Activated CD4-positive, alpha-beta T cell treated with anti-CD3 and anti-CD28 coated beads, Interleukin-2, Interleukin-4, amounts not matched to agents 100 ng/mL and 50 ng/mL, durations not matched to agents 16 hours and 8 hours (primary cell): ENCODE results near the gene SLC26A5.
"Not testable (repeated sequence)": the region's sequence is repeated elsewhere in the genome, so short reads cannot be mapped to it uniquely, and the experiment has no call there.

ENCODE experiments used
- DNase-seq: peaks from one replicate; pipeline ENCODE4 v3.0.0-alpha.2; 2020; ENCODE audit warnings: low spot score

The SLC26A5 gene

GRCh38 chr7:103446049-103446520 is at the start of gene SLC26A5:
Gene SLC26A5, minus strand, starts transcription at chr7:103446207. Its CDS starts 24,693 bp downstream, at chr7:103421514.
- no peak for DNase-seq

DNA sequence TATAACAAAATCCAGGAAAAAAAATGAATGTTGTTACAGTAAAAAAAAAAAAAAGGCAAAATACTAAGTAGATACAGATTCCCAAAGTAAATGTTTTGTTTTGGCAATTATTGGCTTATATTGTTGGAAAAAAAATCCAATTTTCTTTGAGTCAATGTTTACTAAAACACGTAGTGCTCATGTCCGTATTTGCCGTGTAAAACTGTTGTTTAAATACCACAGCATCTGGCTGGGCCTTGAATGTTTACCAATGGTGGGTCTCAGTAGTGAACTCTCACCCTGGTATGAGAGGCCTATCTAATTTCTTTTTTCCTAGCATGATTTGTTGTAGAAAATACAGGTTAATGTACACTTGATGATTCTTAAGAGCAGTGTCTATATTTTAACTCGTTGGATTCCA is 41.4 kb upstream of the SLC26A5 start:
- DNase-seq = no peak

GRCh38 chr7:103486873-103487272 is 40.9 kb upstream of the SLC26A5 start:
- DNase-seq = not testable (repeated sequence)

GRCh38 chr7:103480771-103481170 is 34.8 kb upstream of the SLC26A5 start:
- DNase-seq = no peak

DNA sequence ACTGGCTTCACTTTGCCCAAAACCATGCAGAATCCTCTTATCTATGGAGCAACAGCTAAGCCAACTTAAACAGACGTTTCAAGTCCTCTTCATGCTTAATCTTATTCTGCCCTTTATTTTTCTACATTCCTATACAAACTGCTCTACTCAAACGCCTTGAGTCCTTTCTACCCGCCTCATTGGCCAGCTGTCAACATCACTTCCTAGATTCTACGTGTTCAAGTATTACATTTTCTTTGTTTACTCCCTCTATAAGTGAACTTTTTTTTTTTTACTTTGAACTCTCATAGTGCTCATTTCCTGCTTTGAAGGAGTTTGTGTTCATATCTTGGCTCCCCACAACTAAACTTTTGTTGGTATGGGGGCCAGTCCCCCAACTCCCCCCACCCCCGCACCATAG is 28.9 kb upstream of the SLC26A5 start:
- DNase-seq = no peak

DNA sequence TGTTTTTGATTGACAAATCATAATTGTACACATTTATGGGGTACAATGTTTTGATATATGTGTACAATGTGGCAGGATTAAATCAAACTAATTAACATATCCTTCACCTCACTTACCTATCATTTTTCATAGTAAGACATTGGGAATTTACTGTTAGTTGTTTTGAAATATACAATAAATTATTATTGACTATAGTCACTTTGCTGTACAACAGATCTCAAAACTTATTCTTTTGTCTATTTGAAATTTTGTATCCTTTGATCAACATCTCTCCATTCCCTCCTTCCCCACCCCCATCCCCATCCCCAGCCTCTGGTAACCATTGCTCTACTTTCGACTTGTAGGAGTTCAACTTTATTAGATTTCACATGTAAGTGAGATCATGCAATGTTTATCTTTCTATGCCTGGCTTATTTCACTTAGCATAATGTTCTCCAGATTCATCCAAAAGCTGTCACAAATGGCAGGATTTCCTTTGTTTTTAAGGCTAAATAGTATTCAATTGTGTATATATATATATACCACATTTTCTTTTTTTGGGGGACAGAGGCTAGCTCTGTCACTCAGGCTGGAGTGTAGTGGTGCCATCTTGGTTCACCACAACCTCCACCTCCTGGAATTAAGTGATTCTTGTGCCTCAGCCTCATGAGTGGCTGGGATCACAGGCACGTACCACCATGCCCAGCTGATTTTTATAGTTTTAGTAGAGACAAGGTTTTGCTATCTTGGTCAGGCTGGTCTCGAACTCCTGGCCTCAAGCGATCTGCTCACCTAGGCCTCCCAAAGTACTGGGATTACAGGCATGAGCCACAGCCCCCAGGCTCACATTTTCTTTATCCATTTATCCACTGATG is 23.3 kb upstream of the SLC26A5 start:
- DNase-seq = no peak

DNA sequence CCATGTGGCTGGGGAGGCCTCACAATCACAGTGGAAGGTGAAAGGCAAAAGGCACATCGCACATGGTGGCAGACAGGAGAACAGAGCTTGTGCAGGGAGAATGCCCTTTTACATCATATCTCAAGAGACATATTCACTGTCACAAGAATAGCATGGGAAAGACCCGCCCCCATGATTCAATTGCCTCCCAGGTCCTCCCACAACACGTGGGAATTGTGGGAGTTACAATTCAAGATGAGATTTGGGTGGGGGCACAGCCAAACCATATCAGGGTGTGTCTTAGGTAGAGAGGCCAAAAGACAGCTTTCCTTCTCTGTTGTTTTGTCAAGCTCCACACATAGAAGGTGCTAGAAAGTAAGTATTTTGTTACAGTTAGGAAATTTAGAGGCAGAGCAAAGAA is 20.8 kb upstream of the SLC26A5 start:
- no peak for DNase-seq

- DNase-seq = no peak
These were observed 16.4 kb upstream of the SLC26A5 start for GRCh38 chr7:103462358-103462757.

DNA sequence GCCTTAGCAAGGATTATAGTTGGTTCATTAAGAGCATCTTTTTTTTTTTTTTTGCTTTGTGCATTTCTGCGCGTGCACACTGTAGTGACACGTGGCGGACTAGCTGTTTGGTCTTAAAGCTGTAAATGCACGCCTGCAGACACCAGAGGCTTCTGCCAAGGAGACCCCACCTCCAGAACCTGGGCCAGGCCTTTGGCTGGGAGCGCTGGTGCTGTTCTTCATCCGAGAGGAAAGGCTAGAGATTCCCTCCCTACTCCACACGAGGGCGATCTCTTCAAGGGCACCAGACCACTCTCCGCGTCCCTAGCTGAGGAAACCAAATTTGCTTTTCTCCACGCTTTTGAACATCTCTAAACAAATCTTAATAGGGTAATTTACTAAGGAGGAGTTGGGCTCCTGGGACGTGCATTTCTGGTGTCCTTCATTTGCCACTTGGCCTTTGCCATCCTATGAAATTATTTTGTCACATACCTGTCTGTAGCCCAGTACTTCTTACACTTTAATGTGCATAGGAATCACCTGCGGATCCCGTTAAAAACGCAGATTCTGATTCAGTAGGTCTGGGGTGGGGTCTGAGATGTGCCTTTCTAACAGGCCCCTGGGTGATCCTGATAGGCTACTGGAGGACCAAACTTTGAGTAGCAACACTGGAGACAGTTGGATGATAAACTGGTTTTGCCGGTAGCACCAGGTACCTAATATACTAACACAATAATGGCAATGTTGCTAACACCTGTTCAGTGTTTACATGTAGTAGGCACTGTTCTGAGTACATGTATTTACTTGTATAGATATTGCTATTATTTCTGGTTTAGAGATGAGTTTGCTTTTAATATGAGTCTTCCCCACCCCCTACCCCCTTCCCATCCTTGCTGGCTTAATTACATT is 1.3 kb upstream of the SLC26A5 start:
- DNase-seq = peak; percentile 50

DNA sequence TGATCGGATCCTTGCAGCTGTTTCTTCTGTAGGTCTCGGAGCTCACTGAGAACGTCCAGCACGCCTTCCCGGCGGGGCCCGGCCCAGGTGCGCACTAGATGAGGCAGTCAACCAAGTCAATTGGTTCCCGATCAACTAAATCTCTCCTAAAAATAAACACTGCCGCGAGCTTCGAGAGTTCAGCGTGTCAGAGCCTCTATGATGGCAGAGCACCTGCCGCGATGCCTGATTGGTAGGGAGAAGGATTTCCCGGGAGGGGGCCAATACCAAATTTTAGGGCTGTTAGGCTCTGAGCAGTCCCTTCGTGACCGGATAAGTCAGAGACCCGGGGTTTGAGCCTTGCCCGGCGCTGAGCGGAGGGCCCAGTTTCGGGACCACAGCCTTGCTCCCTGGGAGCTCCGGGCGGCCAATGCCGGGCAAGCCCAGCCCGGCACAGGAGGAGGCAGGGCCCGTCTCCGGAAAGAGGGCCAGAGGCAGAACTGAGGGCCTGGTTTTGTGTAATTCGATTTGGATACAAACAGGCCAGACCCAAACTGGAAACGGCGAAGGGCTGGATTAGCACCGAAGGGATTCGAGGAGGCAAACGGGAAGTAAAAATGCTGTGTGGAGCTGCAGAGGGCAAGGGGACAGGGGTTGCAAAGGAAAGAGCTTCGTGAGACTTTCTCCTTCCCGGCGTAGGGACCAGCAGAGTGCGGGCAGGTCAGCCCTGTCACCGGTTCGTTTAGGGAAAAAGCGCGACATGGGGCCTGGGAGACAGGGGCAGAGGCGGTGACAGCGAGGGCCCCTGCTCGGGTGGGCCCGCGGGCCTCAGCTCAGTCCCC is 569 bp downstream of the SLC26A5 start:
- DNase-seq = no peak

- DNase-seq = no peak
These were observed 6.3 kb downstream of the SLC26A5 start for GRCh38 chr7:103439661-103440060.

- no peak for DNase-seq
These were observed 8.4 kb downstream of the SLC26A5 start for GRCh38 chr7:103437623-103438022.

GRCh38 chr7:103432712-103433111 is 13.3 kb downstream of the SLC26A5 start:
- no peak for DNase-seq

- DNase-seq = no peak
These were observed 20.8 kb downstream of the SLC26A5 start for GRCh38 chr7:103425177-103425576.

- DNase-seq = no peak
These were observed 22.4 kb downstream of the SLC26A5 start for GRCh38 chr7:103423467-103424179.

GRCh38 chr7:103420857-103421384 is 25.1 kb downstream of the SLC26A5 start:
- no peak for DNase-seq

DNA sequence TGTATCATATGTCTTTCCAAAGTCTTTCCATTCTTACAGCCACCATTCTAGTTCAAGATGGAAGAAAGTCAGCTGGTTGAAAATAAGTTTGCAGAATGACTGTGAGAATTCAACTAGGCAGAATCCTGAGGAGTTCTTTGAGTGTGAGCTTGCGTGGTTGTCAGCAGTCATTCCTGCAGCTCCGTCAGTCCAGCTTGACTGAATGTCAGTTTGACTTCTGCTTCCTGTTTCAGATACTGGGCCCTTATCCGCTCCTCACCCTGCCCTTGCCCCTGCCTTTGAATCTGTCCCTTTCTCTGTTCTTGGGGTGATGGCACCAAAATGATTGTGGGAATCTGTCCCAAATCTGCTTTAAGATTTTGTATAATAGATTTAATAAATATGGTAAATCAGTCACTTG is 27.8 kb downstream of the SLC26A5 start:
- no peak for DNase-seq

DNA sequence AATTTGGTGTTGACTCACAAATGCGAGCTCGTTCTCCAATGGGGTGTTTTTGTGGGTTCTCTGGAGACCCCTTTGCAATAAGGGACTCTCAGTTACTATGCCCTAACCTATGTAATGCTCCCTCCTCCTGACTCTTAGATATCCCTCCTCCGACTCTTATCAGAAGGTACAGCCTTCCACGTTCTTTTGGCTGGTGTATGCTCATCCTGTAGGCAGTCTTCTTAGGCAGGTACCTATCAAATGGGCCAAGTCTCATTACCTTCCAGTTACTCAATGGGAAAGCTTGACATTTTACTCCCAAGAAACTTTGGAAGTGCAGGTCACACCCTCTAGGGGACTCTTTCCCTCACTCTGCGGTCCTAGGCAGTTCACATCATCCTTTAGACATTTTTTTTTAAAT is 32.6 kb downstream of the SLC26A5 start:
- DNase-seq = no peak

GRCh38 chr7:103412151-103412550 is 33.9 kb downstream of the SLC26A5 start:
- no peak for DNase-seq

- DNase-seq = not testable (repeated sequence)
These were observed 40.0 kb downstream of the SLC26A5 start for GRCh38 chr7:103405789-103406613.
